Germinal center (tissue), 1 donor: Measurements from ENCODE around the gene MMP21.

Experiments used
- DNase-seq: peaks from one replicate; pipeline ENCODE4 v3.0.0; 2012; ENCODE audit warnings: mixed read lengths, low spot score

Gene MMP21

GRCh38 chr10:125775491-125776106 lies at the start of gene MMP21:
Gene MMP21, minus strand, starts transcription at chr10:125775821. Its CDS starts 0 bp downstream, at chr10:125775821.
- no peak for DNase-seq

DNA sequence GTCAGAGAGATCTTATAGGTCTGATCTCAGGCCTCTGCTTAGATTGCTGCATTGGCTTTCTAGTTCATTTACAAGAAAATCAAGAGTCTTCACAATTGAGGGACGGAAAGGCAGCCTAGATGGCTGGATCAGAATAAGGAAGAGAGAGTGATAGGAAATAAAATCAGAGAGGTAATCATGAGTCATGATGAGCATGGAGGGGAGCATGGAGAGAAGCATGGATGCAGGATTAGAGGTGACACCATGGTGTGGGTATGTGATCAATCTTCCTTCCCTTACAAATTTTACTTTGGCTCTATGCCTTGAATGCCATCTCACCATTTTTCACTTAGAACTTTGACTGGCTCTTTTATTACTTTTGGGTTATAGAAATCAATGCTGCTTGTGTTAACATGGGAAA lies 49.1 kb upstream of the MMP21 start:
- no peak for DNase-seq

- DNase-seq, result no peak
Measured at GRCh38 chr10:125823663-125824251, 48.1 kb upstream of the MMP21 start.

DNA sequence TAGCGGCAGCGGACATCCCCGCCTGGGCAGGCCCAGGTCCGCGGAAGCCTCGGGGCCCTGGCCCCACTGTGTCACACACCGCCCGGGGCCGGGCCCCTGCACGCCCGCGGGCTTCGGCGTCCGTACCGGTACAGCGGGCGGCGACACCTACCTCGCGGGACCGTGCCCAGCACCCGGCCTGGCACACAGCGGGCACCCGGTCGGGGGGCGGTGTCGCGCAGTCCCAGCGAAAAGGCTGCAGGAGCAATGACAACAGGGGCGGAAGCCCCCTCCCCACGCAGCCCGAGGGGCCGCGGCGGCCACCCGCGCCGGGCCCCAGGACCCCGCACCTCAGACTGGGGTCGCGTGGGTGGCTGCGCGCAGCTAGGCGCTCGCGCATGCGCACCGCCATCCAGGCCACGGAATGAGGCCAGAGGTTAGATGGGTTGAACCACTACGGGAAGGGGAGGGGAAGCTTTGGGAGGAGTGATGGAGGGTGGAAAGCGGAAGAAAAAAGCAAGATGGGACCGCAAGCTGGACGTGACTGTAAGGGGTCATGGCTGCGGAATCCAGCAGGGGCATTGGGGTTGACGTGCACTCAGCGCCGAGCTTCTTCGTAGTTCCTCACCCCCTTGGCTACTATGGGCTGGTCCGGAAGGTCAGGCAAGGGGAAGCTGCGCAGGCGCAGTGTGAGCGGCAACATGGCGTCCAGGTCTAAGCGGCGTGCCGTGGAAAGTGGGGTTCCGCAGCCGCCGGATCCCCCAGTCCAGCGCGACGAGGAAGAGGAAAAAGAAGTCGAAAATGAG lies 47.4 kb upstream of the MMP21 start, which contains the start of the genes BCCIP and UROS:
BCCIP (plus strand) TSS at position 669 of the 785 bp plus-strand sequence; CDS start at position 681, 12 bp downstream.
UROS (minus strand) TSS at position 381 of the 785 bp plus-strand sequence. CDS start 6,759 bp downstream, outside the sequence.
- DNase-seq, result peak; percentile 94

GRCh38 chr10:125820701-125821100 lies 45.1 kb upstream of the MMP21 start:
- DNase-seq, result no peak

DNA sequence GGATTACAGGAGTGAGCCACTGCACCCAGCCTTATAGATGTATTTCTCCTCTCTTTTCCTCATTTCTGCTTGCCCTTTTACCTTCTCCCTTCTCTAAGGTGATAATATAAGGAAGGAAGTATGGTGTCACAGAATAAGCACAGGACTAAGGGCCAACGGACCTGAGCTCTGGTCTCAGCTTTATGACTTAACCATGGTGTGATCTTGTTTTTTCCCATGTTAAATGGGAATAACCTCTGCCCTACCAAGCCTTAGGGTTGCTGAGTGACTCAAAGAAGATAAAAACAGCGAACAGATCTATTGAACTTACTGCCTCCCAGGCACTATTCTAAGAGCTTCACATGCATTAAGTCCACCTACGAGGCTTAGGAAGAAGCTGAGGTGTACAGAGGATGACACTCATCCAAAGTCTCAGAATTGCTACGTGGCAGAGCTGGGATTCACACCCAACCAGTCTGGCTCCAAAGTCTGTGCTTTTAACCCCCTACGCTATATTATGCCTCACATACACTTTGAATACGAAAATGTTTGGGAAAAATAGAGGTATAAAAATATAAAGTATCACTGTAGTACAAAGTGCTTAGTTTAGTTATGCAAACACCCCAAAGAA lies 41.8 kb upstream of the MMP21 start:
- DNase-seq, result no peak

DNA sequence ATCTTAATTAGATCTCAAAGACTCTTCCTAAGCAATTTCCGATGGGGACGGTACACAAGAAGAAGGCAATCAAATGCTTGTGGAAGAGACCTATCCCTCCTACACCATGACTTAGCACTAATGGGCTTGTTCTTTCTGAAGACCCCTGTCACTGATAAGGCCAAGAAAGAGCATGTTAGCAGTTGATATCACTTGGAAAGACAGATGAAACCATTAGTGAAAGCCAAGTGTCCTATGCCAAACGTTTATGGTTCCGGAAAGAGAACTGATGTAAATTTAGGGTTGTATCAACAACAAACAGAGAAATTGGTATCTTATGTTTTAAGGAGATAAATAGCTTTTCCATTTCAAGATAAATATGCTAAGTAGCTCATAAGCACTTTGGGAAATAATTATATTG lies 40.9 kb upstream of the MMP21 start:
- DNase-seq, result no peak

GRCh38 chr10:125815764-125816163 lies 40.1 kb upstream of the MMP21 start:
- no peak for DNase-seq

DNA sequence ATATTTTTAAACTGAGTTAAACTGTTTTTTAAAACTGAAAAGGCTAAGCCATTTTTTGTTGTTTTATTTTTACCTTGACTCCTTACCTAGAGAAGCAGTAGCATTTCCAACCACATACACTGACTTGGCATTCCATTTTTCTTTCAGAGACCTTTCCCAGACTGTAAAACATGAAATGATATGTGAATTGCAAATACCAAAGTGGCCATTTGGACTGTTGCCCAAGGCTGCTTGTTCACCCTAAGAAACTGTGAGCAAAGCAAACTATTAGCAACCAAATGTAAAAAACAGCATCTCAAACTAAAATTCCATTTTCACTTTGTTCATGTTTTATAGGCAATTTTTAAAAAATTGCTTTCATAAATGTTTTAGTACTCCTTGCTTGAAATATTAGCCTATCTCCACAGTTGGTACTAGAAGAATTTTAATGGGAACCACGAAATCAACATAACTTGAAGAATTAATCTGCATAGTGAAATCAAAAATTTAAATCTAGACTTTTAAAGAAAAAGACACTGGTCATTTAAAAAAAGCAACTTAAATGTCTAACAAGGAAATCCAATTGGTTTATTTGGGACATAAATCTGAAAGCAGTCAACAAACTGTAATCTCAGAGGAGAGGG lies 36.6 kb upstream of the MMP21 start:
- DNase-seq, result no peak

DNA sequence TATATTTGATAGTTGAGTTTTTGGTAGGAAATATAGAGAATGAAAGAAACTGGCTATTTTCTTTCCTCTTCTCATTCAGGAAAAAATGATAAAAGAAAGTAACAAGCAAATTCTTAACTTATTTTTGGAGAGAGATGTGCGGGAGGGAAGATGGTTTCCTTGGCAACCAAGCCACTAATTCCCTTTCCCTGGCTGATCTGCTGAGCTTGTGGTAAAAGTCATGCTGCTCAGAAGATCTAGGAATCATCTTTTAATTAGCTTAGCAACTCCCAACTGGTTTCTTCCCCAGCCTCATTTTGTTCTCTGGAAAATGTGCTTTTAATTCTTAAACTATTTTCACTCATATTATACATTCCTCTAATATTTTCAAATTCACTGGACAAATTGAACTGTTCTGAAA lies 35.6 kb upstream of the MMP21 start:
- DNase-seq, result no peak

GRCh38 chr10:125808047-125808446 lies 32.4 kb upstream of the MMP21 start:
- DNase-seq, result no peak

GRCh38 chr10:125802739-125803138 lies 27.1 kb upstream of the MMP21 start:
- no peak for DNase-seq

DNA sequence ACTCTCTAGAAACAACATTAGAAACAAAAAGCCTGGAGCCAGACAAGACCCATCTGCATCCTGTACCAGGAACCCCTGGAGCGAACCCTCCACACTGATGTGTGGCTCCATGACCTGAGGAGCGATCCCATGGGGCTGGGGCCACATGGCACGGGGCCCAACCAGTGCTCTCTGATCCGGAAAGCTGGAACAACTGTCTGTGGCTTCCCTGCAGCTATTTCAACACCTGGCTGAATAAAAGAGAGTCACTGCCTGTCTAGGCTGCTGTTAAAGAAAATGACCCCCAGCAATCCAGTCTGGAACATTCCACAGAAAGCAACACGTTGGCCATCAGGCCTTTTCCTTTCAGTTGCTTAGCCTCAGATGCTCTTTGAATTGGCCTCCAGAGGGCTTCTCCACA lies 26.5 kb upstream of the MMP21 start:
- no peak for DNase-seq

DNA sequence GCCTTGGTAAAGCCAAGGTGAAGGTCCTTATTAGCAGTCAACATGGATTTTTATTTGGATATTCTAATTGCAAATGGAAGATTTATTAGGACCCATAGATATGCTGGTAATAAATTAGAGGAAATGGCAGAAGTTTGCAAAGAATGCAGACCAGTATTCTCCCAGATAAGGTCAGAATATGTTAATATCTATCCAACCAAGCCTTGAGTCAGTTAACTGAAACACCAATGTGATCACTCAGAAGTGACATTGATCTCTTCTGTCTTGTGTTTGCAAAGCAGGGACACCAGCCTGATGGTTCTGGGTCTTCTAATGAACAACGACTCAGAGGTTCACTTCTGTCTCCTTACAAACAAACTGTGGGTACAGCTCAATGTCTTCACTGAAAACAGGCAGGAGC lies 26.0 kb upstream of the MMP21 start:
- no peak for DNase-seq

DNA sequence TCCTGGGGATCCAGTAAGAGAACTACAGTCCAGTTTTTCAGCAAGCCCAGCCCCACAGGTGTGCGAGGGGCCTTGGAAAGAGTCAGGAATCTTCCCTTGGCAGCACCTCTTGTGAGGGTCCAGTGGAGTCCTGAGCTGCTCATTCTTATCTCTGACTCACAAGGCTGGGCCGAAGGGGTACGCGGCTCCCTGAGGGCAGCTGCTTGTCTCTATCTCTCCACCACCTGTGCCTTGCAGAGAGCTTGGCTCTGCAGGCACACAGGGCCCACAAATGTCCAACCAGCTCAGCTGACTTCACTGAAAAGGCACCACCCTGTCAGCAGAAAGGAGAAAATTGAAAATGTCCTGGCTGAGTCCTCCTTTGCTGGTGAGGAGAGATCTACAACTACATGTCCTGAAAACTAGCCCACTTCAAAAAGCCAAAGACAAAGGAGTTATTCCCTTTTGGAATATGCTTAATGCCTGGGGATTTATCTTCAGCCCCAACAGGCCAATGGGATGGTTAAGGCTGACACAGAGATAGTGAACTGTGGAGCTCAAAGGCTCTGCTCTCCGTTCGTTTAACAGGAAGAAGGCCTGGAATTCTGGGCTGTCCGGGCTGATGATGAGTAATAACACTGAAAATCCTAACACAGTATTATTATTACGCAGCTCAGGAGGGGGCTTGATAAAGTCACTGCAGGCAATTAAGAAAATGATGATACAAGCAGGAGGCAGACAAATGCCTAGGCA lies 24.0 kb upstream of the MMP21 start:
- DNase-seq, result no peak

GRCh38 chr10:125797994-125798662 lies 22.5 kb upstream of the MMP21 start:
- no peak for DNase-seq

DNA sequence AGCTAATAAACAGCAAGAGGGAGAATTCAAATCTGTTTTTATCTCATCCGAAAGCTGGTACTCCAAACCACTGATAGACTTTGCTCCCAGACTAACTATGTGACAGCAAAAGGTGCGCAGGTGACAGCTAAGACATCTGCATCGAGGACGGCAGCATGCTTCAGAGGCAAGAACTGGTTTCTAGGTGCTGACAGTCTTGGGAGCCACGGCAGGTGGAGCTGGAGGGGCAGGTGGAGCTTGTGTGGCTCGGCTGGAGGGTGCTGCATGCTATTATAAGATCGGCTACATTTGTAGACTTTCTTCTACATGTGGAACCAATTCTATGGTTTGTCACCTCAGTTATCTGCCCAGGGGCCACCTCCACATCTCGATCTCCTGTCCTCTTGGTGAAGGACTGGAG lies 21.8 kb upstream of the MMP21 start:
- DNase-seq, result no peak

DNA sequence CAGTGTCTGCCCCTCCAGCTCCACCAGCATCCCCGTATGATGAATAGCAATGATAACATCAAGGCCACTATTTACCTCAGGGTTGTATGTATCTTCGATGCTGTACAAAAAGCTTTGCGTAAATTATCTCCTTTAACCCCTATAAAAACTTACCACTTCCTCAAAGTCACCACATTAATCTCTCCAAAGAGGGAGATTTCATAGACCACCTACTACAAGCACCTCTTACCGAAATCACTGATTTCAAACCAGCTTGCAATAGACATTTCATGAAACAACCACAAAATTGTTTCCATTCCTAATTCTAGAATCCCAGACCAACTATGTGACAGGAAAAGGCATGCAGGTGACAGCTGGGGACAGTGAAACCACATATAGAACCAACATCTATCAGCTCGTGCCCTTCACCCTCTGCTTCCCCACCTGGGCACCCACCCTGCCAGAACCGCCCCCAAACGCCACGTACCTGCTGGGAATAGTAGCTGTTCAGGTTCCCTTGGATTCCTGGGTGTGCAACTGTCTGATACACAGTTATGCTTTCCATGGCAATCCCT lies 20.1 kb upstream of the MMP21 start:
- no peak for DNase-seq

GRCh38 chr10:125795128-125795527 lies 19.5 kb upstream of the MMP21 start:
- no peak for DNase-seq
